ENCODE measurements around the gene DSC1.
"Not testable (repeated sequence)": the region's sequence is repeated elsewhere in the genome, so short reads cannot be mapped to it uniquely, and the experiment has no call there.

DSC1 gene

GRCh38 chr18:31134988-31135529 lies 27.6 kb downstream of the DSC1 start:
- Histone ChIP-seq H3K4me3 (no peak overlapping the region), H3K27ac (no peak overlapping the region)
- TF ChIP-seq CTCF (IDR thresholded peaks at IDR 0.05), result no peak
- DNase-seq (ENCODE audit: low spot score), result no peak

- no peak overlapping the region for H3K27ac ChIP-seq
- DNase-seq (ENCODE audit: low spot score), result no peak
- TF ChIP-seq CTCF (IDR thresholded peaks at IDR 0.05), result no peak
- no peak overlapping the region for H3K4me3 ChIP-seq
Measured at GRCh38 chr18:31129398-31130115, 33.1 kb downstream of the DSC1 start.

GRCh38 chr18:31125878-31126277 lies 36.8 kb downstream of the DSC1 start:
- H3K4me3 ChIP-seq, result no peak overlapping the region
- TF ChIP-seq CTCF (IDR thresholded peaks at IDR 0.05), result no peak
- DNase-seq (ENCODE audit: low spot score), result no peak
- H3K27ac ChIP-seq, result no peak overlapping the region

GRCh38 chr18:31123125-31123524 lies 39.5 kb downstream of the DSC1 start:
- DNase-seq (ENCODE audit: low spot score); H3K4me3 ChIP-seq; H3K27ac ChIP-seq: not testable (repeated sequence)

GRCh38 chr18:31120594-31120993 lies 42.1 kb downstream of the DSC1 start:
- Histone ChIP-seq H3K4me3 (no peak overlapping the region), H3K27ac (no peak overlapping the region)
- no peak for DNase-seq (ENCODE audit: low spot score)
- TF ChIP-seq CTCF (IDR thresholded peaks at IDR 0.05), result no peak

GRCh38 chr18:31116853-31117595 lies 45.6 kb downstream of the DSC1 start:
- DNase-seq (ENCODE audit: low spot score), result no peak
- H3K27ac ChIP-seq, result no peak overlapping the region
- H3K4me3 ChIP-seq, result no peak overlapping the region
- TF ChIP-seq CTCF (IDR thresholded peaks at IDR 0.05), result no peak

GRCh38 chr18:31112804-31113203 lies 49.9 kb downstream of the DSC1 start:
- TF ChIP-seq CTCF (IDR thresholded peaks at IDR 0.05), result no peak
- no peak overlapping the region for H3K27ac ChIP-seq
- no peak for DNase-seq (ENCODE audit: low spot score)
- no peak overlapping the region for H3K4me3 ChIP-seq
